GM18499 (cell line): ENCODE data around the gene STATH.
"Not testable (repeated sequence)": the region's sequence is repeated elsewhere in the genome, so short reads cannot be mapped to it uniquely, and the experiment has no call there.

Experiments used
- ATAC-seq: cut with Tn5 transposase; IDR thresholded peaks from one replicate; pipeline ENCODE4 v1.9.1; 2021; ENCODE audit warnings: moderate number of reproducible peaks; ENCODE audit not compliant: insufficient read depth, unreplicated experiment

Gene STATH

DNA sequence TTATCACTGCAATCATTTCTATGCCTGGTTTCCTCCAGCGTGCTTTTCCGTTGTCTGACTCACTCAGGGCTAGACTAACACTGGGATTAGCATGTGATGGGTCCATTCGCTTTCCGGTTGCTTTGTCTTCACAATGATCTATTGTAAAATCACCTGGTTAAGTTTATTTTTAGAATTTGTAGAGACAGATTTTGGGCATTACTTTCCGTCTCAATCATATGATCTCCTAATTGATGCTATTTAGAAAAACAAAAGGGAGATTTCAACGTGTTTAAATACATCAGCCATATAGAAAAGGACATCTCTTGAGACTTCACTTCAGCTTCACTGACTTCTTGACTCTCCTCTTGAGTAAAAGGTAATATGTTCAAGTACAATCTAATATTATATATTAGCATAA is 54.4 kb downstream of the STATH start, which contains the start of gene HTN1:
HTN1 (plus strand) TSS at position 301 of the 400 bp plus-strand sequence. CDS start 2,639 bp downstream, outside the sequence.
- not testable (repeated sequence) for ATAC-seq
